CD4-positive, alpha-beta memory T cell (primary cell): ENCODE measurements around the gene ZNF366. TPM values are rescaled to one million over a fixed set of nuclear protein-coding genes. Genes with fewer than 3 reads are reported as not detected.

ENCODE experiments used
- CTCF ChIA-PET: fragments of 350-600 bp; sonication (Branson Sonifier 250); formaldehyde crosslinking; loops from one replicate; lab custom pipeline; 2021; ENCODE audit warnings: inconsistent platforms; ENCODE audit not compliant: partially characterized antibody; lab: Charles Lee
- POLR2A ChIA-PET: fragments of 350-600 bp; sonication (Branson Sonifier 250); formaldehyde crosslinking; loops from one replicate; lab custom pipeline; 2021; ENCODE audit not compliant: partially characterized antibody; lab: Charles Lee
- DNase-seq, 5 donors: peaks; one replicate each; pipeline versions ENCODE4 v3.0.0 to v3.0.0-alpha.2; 2020 to 2022; ENCODE audit warnings: mixed read lengths in 1 of 5
- H3K27ac ChIP-seq: one replicate; pipeline ENCODE4 v1.7.0; 2013; ENCODE audit warnings: low read depth, low read length
- H3K27me3 ChIP-seq: 2 replicates; pipeline ENCODE4 v1.7.0; 2013; ENCODE audit warnings: mild to moderate bottlenecking, low read length, moderate library complexity; ENCODE audit not compliant: insufficient read depth
- H3K36me3 ChIP-seq: 2 replicates; pipeline ENCODE4 v1.7.0; 2013; ENCODE audit warnings: mild to moderate bottlenecking, low read length, moderate library complexity; ENCODE audit not compliant: insufficient read depth
- H3K4me1 ChIP-seq: 2 replicates; pipeline ENCODE4 v1.7.0; 2013; ENCODE audit warnings: mild to moderate bottlenecking, low read length, moderate library complexity; ENCODE audit not compliant: insufficient read depth
- H3K4me3 ChIP-seq, 2 donors: one replicate each; pipeline ENCODE4 v1.7.0; 2013; ENCODE audit warnings: low read length in 2 of 2, mild to moderate bottlenecking in 1 of 2
- H3K9me3 ChIP-seq, 2 donors: one replicate each; pipeline ENCODE4 v1.7.0; 2013; ENCODE audit warnings: low read length in 2 of 2, control low read depth in 1 of 2; ENCODE audit not compliant: control insufficient read depth in 1 of 2
- H3K27ac Mint-ChIP-seq, 7 donors: one replicate each; pipeline ENCODE4 v1.8.0; 2020 to 2021; ENCODE audit warnings: mixed read lengths in 7 of 7, mild to moderate bottlenecking in 6 of 7, inconsistent platforms in 3 of 7, moderate library complexity in 3 of 7
- H3K27me3 Mint-ChIP-seq, 2 donors: one replicate each; pipeline ENCODE4 v1.8.0; 2020 to 2021; ENCODE audit warnings: mixed read lengths in 2 of 2
- H3K36me3 Mint-ChIP-seq, 2 donors: one replicate each; pipeline ENCODE4 v1.8.0; 2020 to 2021; ENCODE audit warnings: mixed read lengths in 2 of 2, inconsistent platforms in 1 of 2, mild to moderate bottlenecking in 1 of 2
- H3K4me1 Mint-ChIP-seq, 4 donors: one replicate each; pipeline ENCODE4 v1.8.0; 2020 to 2021; ENCODE audit warnings: mixed read lengths in 4 of 4, mild to moderate bottlenecking in 1 of 4
- H3K4me3 Mint-ChIP-seq, 8 donors: one replicate each; pipeline ENCODE4 v1.8.0; 2020 to 2021; ENCODE audit warnings: mixed read lengths in 8 of 8, mild to moderate bottlenecking in 7 of 8, moderate library complexity in 6 of 8, inconsistent platforms in 3 of 8
- H3K9me3 Mint-ChIP-seq, 8 donors: one replicate each; pipeline ENCODE4 v1.8.0; 2020 to 2021; ENCODE audit warnings: mixed read lengths in 8 of 8, mild to moderate bottlenecking in 5 of 8, inconsistent platforms in 3 of 8, moderate library complexity in 1 of 8
- intact Hi-C: fragments of 100-400 bp; cut with micrococcal nuclease; formaldehyde crosslinking; loops from one replicate; pipeline ENCODE4 v1.15.1; 2023
- polyA plus RNA-seq, 2 donors: library from polyadenylated mRNA; unstranded; fragments of 300-500 nt; fragmentation: Illumina TruSeq; gene quantifications; one replicate each; pipeline ENCODE4 v1.2.3, GENCODE V29; 2021
- total RNA-seq, 2 experiments: library from RNA; stranded (reverse); gene quantifications; one replicate each; pipeline ENCODE4 v1.2.3, GENCODE V29; 2021

The ZNF366 gene
- total and polyA plus RNA-seq, 4 experiments from 2014 or later, result 0.29 to 0.58 TPM; not detected in 2

DNA sequence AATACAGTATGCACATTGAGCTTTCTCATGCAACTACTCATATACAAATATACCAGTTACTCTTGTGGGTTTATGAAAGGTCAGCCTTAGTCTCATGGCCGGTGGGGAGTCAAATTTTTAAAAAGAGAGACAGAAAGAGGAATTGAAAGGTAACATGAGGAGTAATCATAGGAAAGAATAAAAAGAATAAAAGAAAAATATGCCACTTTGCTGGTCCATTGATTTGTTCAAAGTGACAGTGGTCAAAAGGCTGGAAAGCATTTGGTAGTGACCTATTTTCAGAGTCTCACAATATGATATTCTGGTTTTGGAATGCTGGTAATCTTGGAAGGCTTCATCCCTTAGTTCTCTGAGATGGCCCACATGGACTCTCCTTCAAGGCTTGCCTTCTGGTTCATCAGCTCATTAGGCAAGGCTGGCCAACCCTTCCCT is 67.0 kb downstream of the ZNF366 start:
- Mint-ChIP-seq H3K27ac (no peak overlapping the region), H3K36me3 (no peaks in the 10 kb centered on the region), H3K27me3 (peaks cover 3 to 5% of the 10 kb centered on the region in 2 donors), H3K9me3 (no peaks in the 10 kb centered on the region), H3K4me1 (no peaks in the 10 kb centered on the region), H3K4me3 (no peak overlapping the region)
- no peak for DNase-seq
- intact Hi-C loops, result no loop called here
- Histone ChIP-seq H3K27me3 (no peaks in the 10 kb centered on the region), H3K4me1 (no peaks in the 10 kb centered on the region), H3K4me3 (no peak overlapping the region), H3K9me3 (no peaks in the 10 kb centered on the region), H3K27ac (no peak overlapping the region), H3K36me3 (no peaks in the 10 kb centered on the region)
- CTCF ChIA-PET, result no interaction called here
- POLR2A ChIA-PET, result no interaction called here

DNA sequence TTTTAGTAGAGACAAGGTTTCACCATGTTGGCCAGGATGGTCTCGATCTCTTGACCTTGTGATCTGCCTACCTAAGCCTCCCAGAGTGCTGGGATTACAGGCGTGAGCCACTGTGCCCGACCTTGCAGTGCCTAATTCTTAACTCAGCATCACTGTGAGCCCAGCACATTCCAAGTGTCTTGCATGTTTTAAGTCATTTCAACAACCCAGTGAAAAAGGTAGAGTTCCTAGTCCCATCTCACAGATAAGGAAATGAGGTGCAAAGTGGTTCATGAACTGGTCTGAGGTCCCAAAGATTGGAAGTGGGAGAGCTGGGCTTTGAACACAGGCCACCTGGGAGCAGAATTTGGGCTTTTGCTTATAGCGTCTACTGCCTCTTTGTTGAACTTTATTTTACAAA is 68.0 kb downstream of the ZNF366 start:
- Mint-ChIP-seq H3K9me3 (no peaks in the 10 kb centered on the region), H3K27ac (no peak overlapping the region), H3K4me1 (no peaks in the 10 kb centered on the region), H3K36me3 (no peaks in the 10 kb centered on the region), H3K27me3 (peaks cover 3 to 7% of the 10 kb centered on the region in 2 donors), H3K4me3 (no peak overlapping the region)
- Histone ChIP-seq H3K9me3 (no peaks in the 10 kb centered on the region), H3K4me3 (no peak overlapping the region), H3K4me1 (no peaks in the 10 kb centered on the region), H3K27ac (no peak overlapping the region), H3K36me3 (no peaks in the 10 kb centered on the region), H3K27me3 (no peaks in the 10 kb centered on the region)
- DNase-seq, result no peak
- intact Hi-C loops, result no loop called here
- CTCF ChIA-PET, result no interaction called here
- POLR2A ChIA-PET, result no interaction called here

GRCh38 chr5:72438141-72438540 is 69.1 kb downstream of the ZNF366 start:
- no peak for DNase-seq
- H3K36me3 Mint-ChIP-seq, result no peaks in the 10 kb centered on the region
- Histone ChIP-seq H3K27me3 (no peaks in the 10 kb centered on the region), H3K27ac (no peak overlapping the region), H3K4me1 (no peaks in the 10 kb centered on the region), H3K9me3 (no peaks in the 10 kb centered on the region), H3K36me3 (no peaks in the 10 kb centered on the region), H3K4me3 (no peak overlapping the region)
- H3K27me3 Mint-ChIP-seq, result peaks cover 3 to 10% of the 10 kb centered on the region in 2 donors
- CTCF ChIA-PET, result no interaction called here
- no peaks in the 10 kb centered on the region for H3K4me1 Mint-ChIP-seq
- intact Hi-C loops, result no loop called here
- H3K9me3 Mint-ChIP-seq, result no peaks in the 10 kb centered on the region
- no peak overlapping the region for H3K27ac Mint-ChIP-seq
- POLR2A ChIA-PET, result no interaction called here
- H3K4me3 Mint-ChIP-seq, result no peak overlapping the region

GRCh38 chr5:72436796-72437471 is 70.3 kb downstream of the ZNF366 start:
- Histone ChIP-seq H3K27me3 (no peaks in the 10 kb centered on the region), H3K36me3 (no peaks in the 10 kb centered on the region), H3K27ac (no peak overlapping the region), H3K9me3 (no peaks in the 10 kb centered on the region), H3K4me1 (no peaks in the 10 kb centered on the region), H3K4me3 (no peak overlapping the region)
- ChIA-PET POLR2A (no interaction called here), CTCF (no interaction called here)
- no peak for DNase-seq
- Mint-ChIP-seq H3K27me3 (peaks cover 3 to 12% of the 10 kb centered on the region in 2 donors), H3K36me3 (no peaks in the 10 kb centered on the region), H3K4me3 (no peak overlapping the region), H3K9me3 (no peaks in the 10 kb centered on the region), H3K4me1 (no peaks in the 10 kb centered on the region), H3K27ac (no peak overlapping the region)
- intact Hi-C loops, result no loop called here

DNA sequence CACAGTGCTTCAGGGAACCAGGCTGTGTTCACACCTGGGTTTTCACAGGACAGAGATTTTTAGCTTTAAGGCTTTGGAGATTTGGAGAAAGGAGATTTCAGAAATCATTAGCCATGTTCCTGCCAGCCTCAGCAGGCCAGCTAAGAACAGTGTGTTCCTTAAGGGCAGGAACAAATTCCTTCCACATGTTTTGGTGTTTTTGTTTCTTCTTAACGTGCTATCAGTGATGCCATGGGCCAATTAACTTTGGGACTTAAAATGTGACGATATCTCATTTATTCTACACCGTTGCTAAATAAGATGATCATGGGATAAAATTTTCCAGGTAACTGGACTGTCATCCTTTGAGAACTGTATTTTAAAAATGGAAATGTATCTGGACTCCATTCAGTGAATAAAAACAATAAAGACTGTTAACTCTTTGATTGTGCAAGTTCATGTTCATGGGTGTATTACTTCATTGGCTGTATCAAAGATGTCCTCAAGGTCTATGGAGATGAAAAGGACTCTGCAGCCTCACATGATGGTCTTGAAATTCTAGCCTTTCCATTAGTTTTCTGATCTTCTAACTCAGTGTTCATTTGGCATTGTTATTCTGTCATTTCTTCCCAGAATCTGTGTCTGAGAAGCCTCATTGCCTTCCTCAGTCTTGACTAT is 72.3 kb downstream of the ZNF366 start:
- DNase-seq, result no peak
- no peak overlapping the region for H3K4me3 Mint-ChIP-seq
- H3K9me3 Mint-ChIP-seq, result peaks cover 0 to 4% (median 0%) of the 10 kb centered on the region in 8 donors
- peaks cover 3 to 14% of the 10 kb centered on the region in 2 donors for H3K27me3 Mint-ChIP-seq
- Histone ChIP-seq H3K27ac (no peak overlapping the region), H3K9me3 (no peaks in the 10 kb centered on the region), H3K27me3 (no peaks in the 10 kb centered on the region), H3K4me3 (no peak overlapping the region), H3K4me1 (no peaks in the 10 kb centered on the region), H3K36me3 (no peaks in the 10 kb centered on the region)
- ChIA-PET POLR2A (no interaction called here), CTCF (no interaction called here)
- no peak overlapping the region for H3K27ac Mint-ChIP-seq
- intact Hi-C loops, result no loop called here
- no peaks in the 10 kb centered on the region for H3K4me1 Mint-ChIP-seq
- H3K36me3 Mint-ChIP-seq, result no peaks in the 10 kb centered on the region

- Histone ChIP-seq H3K36me3 (no peaks in the 10 kb centered on the region), H3K27ac (no peak overlapping the region), H3K9me3 (no peaks in the 10 kb centered on the region), H3K4me3 (no peak overlapping the region), H3K27me3 (no peaks in the 10 kb centered on the region), H3K4me1 (no peaks in the 10 kb centered on the region)
- H3K4me1 Mint-ChIP-seq, result no peaks in the 10 kb centered on the region
- H3K36me3 Mint-ChIP-seq, result no peaks in the 10 kb centered on the region
- H3K9me3 Mint-ChIP-seq, result peaks cover 0 to 4% (median 0%) of the 10 kb centered on the region in 8 donors
- ChIA-PET POLR2A (no interaction called here), CTCF (no interaction called here)
- intact Hi-C loops, result no loop called here
- H3K4me3 Mint-ChIP-seq, result no peak overlapping the region
- DNase-seq, result no peak
- H3K27me3 Mint-ChIP-seq, result peaks cover 3 to 14% of the 10 kb centered on the region in 2 donors
- H3K27ac Mint-ChIP-seq, result no peak overlapping the region
Observed at GRCh38 chr5:72434056-72434780, 73.0 kb downstream of the ZNF366 start.

DNA sequence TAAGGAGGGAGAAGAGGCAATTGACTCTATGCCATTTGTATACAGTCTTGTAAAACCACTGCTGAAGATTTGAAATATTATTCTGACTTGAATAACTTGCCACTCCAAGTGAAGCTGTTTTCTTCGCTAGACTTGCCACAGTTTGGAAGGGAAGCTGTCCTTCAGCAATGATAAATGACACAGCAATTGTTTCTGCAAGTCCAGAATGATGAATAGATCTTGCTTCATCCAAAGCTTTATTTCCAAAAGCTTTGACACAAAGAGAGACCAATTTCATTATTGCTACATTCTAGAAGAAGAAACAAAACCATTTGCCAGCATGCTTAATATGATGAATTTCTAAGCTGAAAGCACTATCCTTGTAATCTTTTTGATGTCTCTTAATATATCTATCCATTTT is 73.7 kb downstream of the ZNF366 start:
- ChIA-PET POLR2A (no interaction called here), CTCF (no interaction called here)
- no peaks in the 10 kb centered on the region for H3K4me1 Mint-ChIP-seq
- H3K27me3 ChIP-seq, result no peaks in the 10 kb centered on the region
- no peaks in the 10 kb centered on the region for H3K36me3 ChIP-seq
- H3K4me1 ChIP-seq, result no peaks in the 10 kb centered on the region
- H3K9me3 ChIP-seq, result no peaks in the 10 kb centered on the region
- no peak overlapping the region for H3K27ac Mint-ChIP-seq
- no peak for DNase-seq
- no peak overlapping the region for H3K27ac ChIP-seq
- intact Hi-C loops, result no loop called here
- H3K9me3 Mint-ChIP-seq, result peaks cover 0 to 4% (median 0%) of the 10 kb centered on the region in 8 donors
- H3K27me3 Mint-ChIP-seq, result peaks cover 3 to 18% of the 10 kb centered on the region in 2 donors
- H3K4me3 Mint-ChIP-seq, result no peak overlapping the region
- no peaks in the 10 kb centered on the region for H3K36me3 Mint-ChIP-seq
- no peak overlapping the region for H3K4me3 ChIP-seq
